Type B pancreatic cell (in vitro differentiated cells): ENCODE measurements around the gene PTTG2. TPM values are rescaled to one million over a fixed set of nuclear protein-coding genes. Genes with fewer than 3 reads are reported as not detected.

ENCODE experiments used
- DNase-seq: peaks from one replicate; pipeline ENCODE4 v3.0.0; 2021; ENCODE audit warnings: mixed read lengths; ENCODE audit not compliant: unreplicated experiment; ENCODE audit errors: extremely low spot score
- H3K27ac Mint-ChIP-seq: 2 replicates; pipeline ENCODE4 v1.8.0; 2021; ENCODE audit warnings: mild to moderate bottlenecking, mixed read lengths
- H3K27me3 Mint-ChIP-seq: 2 replicates; pipeline ENCODE4 v1.8.0; 2021; ENCODE audit warnings: mixed read lengths
- H3K36me3 Mint-ChIP-seq: 2 replicates; pipeline ENCODE4 v1.8.0; 2021; ENCODE audit warnings: mixed read lengths
- H3K4me1 Mint-ChIP-seq: one replicate; pipeline ENCODE4 v1.8.0; 2021; ENCODE audit warnings: mixed read lengths; ENCODE audit not compliant: unreplicated experiment
- H3K4me3 Mint-ChIP-seq: 2 replicates; pipeline ENCODE4 v1.8.0; 2021; ENCODE audit warnings: mild to moderate bottlenecking, mixed read lengths
- H3K9me3 Mint-ChIP-seq: 2 replicates; pipeline ENCODE4 v1.8.0; 2021; ENCODE audit warnings: mixed read lengths
- CTCF ChIP-seq: fragments of 200-600 bp; sonication (generic); conservative IDR thresholded peaks from 2 replicates; pipeline ENCODE4 v1.5.0; 2021; ENCODE audit warnings: antibody characterized with exemption, mild to moderate bottlenecking
- total RNA-seq: library from RNA; stranded (reverse); gene quantifications from 2 replicates; pipeline ENCODE4 v1.2.1, GENCODE V29; 2021; ENCODE audit warnings: low replicate concordance

PTTG2 gene
- total RNA-seq, 1 donor from 2014 or later: not detected

GRCh38 chr4:37989398-37990260 is 29.4 kb downstream of the PTTG2 start:
- Mint-ChIP-seq H3K36me3 (peaks cover 12% of the 10 kb centered on the region), H3K9me3 (peaks cover 4% of the 10 kb centered on the region), H3K4me3 (peak overlapping the region; percentile 7), H3K27ac (peak overlapping the region; percentile 82), H3K4me1 (peaks cover 43% of the 10 kb centered on the region), H3K27me3 (no peaks in the 10 kb centered on the region)
- TF ChIP-seq CTCF: no peak
- no peak for DNase-seq

GRCh38 chr4:37990731-37991245 is 30.6 kb downstream of the PTTG2 start:
- peak overlapping the region; percentile 47 for H3K27ac Mint-ChIP-seq
- no peak for TF ChIP-seq CTCF
- no peaks in the 10 kb centered on the region for H3K27me3 Mint-ChIP-seq
- peaks cover 10% of the 10 kb centered on the region for H3K36me3 Mint-ChIP-seq
- H3K9me3 Mint-ChIP-seq: peaks cover 4% of the 10 kb centered on the region
- no peak overlapping the region for H3K4me3 Mint-ChIP-seq
- no peak for DNase-seq
- peaks cover 51% of the 10 kb centered on the region for H3K4me1 Mint-ChIP-seq

- Mint-ChIP-seq H3K4me1 (peaks cover 55% of the 10 kb centered on the region), H3K27ac (peak overlapping the region; percentile 93), H3K4me3 (peak overlapping the region; percentile 79), H3K9me3 (peaks cover 4% of the 10 kb centered on the region), H3K36me3 (peaks cover 8% of the 10 kb centered on the region), H3K27me3 (no peaks in the 10 kb centered on the region)
- no peak for TF ChIP-seq CTCF
- no peak for DNase-seq
Measured at GRCh38 chr4:37991623-37992410, 31.6 kb downstream of the PTTG2 start.

- no peak for DNase-seq
- TF ChIP-seq CTCF: no peak
- Mint-ChIP-seq H3K4me3 (no peak overlapping the region), H3K9me3 (peaks cover 4% of the 10 kb centered on the region), H3K27me3 (no peaks in the 10 kb centered on the region), H3K27ac (peak overlapping the region; percentile 96), H3K36me3 (peaks cover 8% of the 10 kb centered on the region), H3K4me1 (peaks cover 43% of the 10 kb centered on the region)
Measured at GRCh38 chr4:37993806-37994205, 33.6 kb downstream of the PTTG2 start.

- H3K4me3 Mint-ChIP-seq: peak overlapping the region; percentile 40
Measured at GRCh38 chr4:37994569-37994968, 34.4 kb downstream of the PTTG2 start.

More at GRCh38 chr4:37994569-37994968, 34.4 kb downstream of the PTTG2 start:
- no peak for DNase-seq
- peaks cover 41% of the 10 kb centered on the region for H3K4me1 Mint-ChIP-seq
- TF ChIP-seq CTCF: no peak
- H3K36me3 Mint-ChIP-seq: peaks cover 8% of the 10 kb centered on the region
- H3K9me3 Mint-ChIP-seq: peaks cover 4% of the 10 kb centered on the region
- H3K27ac Mint-ChIP-seq: peak overlapping the region; percentile 96
- H3K27me3 Mint-ChIP-seq: no peaks in the 10 kb centered on the region
